ENCODE data around the gene PARVA. TPM values are rescaled to one million over a fixed set of nuclear protein-coding genes. Genes with fewer than 3 reads are reported as not detected.

The PARVA gene
- total RNA-seq, 1 experiment from 2014 or later = not detected

DNA sequence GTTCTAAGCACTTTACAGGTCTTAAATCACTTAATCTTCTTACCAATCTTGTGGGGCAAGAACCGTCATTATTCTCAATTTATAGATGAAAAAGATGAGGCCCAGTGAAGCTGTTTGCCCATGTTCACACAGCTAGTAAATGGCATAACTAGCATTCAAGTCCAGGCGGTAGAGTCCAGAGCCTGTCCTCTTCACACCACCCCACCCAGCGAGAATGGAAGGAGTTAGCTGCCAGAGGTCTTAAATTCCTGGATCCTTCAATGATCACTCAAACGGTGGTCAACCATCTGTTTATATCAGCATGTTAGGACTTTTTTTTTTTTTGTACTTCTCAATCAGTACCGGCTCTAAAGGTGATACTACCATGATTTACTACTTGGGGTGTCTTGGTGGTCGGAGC, 43.3 kb downstream of the PARVA start:
- no peak overlapping the region for H3K4me3 ChIP-seq (ENCODE audit: low read length)
- H3K9ac ChIP-seq (ENCODE audit: low read length) = no peak overlapping the region
- no peaks in the 10 kb centered on the region for H3K4me1 ChIP-seq (ENCODE audit: low read length)
- no peaks in the 10 kb centered on the region for H3K36me3 ChIP-seq (ENCODE audit: insufficient read depth, low read length)
- no peak overlapping the region for H3K4me2 ChIP-seq (ENCODE audit: low read depth, low read length, poor library complexity, severe bottlenecking)
- no peaks in the 10 kb centered on the region for H3K27me3 ChIP-seq (ENCODE audit: low read length)
- no peaks in the 10 kb centered on the region for H3K9me2 ChIP-seq (replicated peaks; ENCODE audit: insufficient read depth, low read length)
- no peaks in the 10 kb centered on the region for H3K9me3 ChIP-seq (ENCODE audit: low read length)
- no peak overlapping the region for H2AFZ ChIP-seq (ENCODE audit: low read length)
- no peak overlapping the region for H3K27ac ChIP-seq (ENCODE audit: low read length)
- DNase-seq = no peak
- H3K79me2 ChIP-seq (ENCODE audit: low read length) = no peaks in the 10 kb centered on the region
- H4K20me1 ChIP-seq (ENCODE audit: insufficient read depth, low read depth, low read length) = no peaks in the 10 kb centered on the region

DNA sequence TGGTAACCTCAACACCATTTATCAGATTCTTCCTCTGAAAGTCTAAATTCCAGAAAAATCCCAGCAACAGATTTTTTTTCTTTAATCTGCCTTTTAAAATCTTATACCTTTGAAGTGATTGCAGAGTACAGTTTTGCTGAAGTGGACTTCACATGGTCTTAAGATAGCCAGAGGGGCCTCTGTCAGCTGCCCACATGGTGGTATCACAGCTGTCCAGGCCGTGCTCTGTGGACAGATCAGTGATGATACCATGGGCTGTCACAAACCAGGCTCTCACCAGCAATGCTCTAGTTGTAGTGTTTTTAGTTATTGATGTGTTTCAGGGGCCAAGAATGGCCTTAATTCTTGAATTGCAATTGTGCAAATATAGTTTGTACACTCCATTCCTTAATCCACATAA, 44.0 kb downstream of the PARVA start:
- no peaks in the 10 kb centered on the region for H3K9me3 ChIP-seq (ENCODE audit: low read length)
- H3K4me2 ChIP-seq (ENCODE audit: low read depth, low read length, poor library complexity, severe bottlenecking) = no peak overlapping the region
- no peaks in the 10 kb centered on the region for H3K4me1 ChIP-seq (ENCODE audit: low read length)
- H3K9ac ChIP-seq (ENCODE audit: low read length) = no peak overlapping the region
- no peak overlapping the region for H3K4me3 ChIP-seq (ENCODE audit: low read length)
- no peak for DNase-seq
- no peaks in the 10 kb centered on the region for H3K27me3 ChIP-seq (ENCODE audit: low read length)
- H3K79me2 ChIP-seq (ENCODE audit: low read length) = no peaks in the 10 kb centered on the region
- no peak overlapping the region for H3K27ac ChIP-seq (ENCODE audit: low read length)
- H2AFZ ChIP-seq (ENCODE audit: low read length) = no peak overlapping the region
- no peaks in the 10 kb centered on the region for H3K9me2 ChIP-seq (replicated peaks; ENCODE audit: insufficient read depth, low read length)
- no peaks in the 10 kb centered on the region for H4K20me1 ChIP-seq (ENCODE audit: insufficient read depth, low read depth, low read length)
- H3K36me3 ChIP-seq (ENCODE audit: insufficient read depth, low read length) = no peaks in the 10 kb centered on the region

DNA sequence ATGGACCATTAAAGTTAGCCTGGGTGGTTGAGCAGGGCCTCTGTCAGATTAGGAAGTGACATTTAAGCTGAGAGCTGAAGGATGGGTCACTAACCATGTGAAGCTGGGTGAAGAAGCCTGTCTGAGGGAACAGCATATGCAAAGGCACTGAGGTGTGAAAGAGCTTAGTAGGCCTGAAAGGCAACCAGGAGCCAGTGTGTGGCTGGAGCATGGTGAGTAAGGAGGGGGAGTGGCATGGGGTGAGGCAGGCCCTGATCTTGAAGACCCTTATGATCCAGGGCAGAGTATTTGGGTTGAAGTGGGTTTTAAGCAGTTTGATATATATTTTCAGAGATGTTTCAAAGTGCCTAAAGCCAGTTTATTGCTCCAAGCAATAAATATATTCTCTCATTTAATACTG, 48.8 kb downstream of the PARVA start:
- Histone ChIP-seq H3K36me3 (ENCODE audit: insufficient read depth, low read length) (no peaks in the 10 kb centered on the region), H3K9me3 (ENCODE audit: low read length) (no peaks in the 10 kb centered on the region), H3K4me3 (ENCODE audit: low read length) (no peak overlapping the region), H3K9me2 (replicated peaks; ENCODE audit: insufficient read depth, low read length) (no peaks in the 10 kb centered on the region), H3K27me3 (ENCODE audit: low read length) (no peaks in the 10 kb centered on the region), H3K27ac (ENCODE audit: low read length) (no peak overlapping the region), H2AFZ (ENCODE audit: low read length) (no peak overlapping the region), H3K4me1 (ENCODE audit: low read length) (no peaks in the 10 kb centered on the region), H3K4me2 (ENCODE audit: low read depth, low read length, poor library complexity, severe bottlenecking) (no peak overlapping the region), H4K20me1 (ENCODE audit: insufficient read depth, low read depth, low read length) (no peaks in the 10 kb centered on the region), H3K9ac (ENCODE audit: low read length) (no peak overlapping the region), H3K79me2 (ENCODE audit: low read length) (no peaks in the 10 kb centered on the region)
- DNase-seq = no peak

DNA sequence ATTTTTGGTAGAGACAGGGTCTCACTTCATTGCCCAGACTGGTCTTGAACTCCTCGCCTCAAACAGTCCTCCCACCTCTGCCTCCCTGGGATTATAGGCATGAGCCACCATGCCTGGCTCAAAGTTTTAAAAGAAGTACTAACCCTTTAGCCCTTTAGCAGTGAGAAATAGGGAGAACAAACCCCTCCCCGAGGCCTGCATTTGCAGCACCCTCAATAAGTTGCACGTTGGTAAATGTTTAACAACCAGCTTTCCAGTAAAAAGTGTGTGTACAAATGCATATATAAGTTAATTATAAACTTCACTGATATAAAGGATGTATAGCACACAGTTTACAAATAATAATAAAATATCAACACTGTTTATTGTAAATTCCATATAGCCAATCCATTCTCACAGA, 51.8 kb downstream of the PARVA start:
- no peaks in the 10 kb centered on the region for H3K79me2 ChIP-seq (ENCODE audit: low read length)
- H3K27me3 ChIP-seq (ENCODE audit: low read length) = no peaks in the 10 kb centered on the region
- no peak overlapping the region for H3K4me2 ChIP-seq (ENCODE audit: low read depth, low read length, poor library complexity, severe bottlenecking)
- H3K9me2 ChIP-seq (replicated peaks; ENCODE audit: insufficient read depth, low read length) = no peaks in the 10 kb centered on the region
- H3K36me3 ChIP-seq (ENCODE audit: insufficient read depth, low read length) = no peaks in the 10 kb centered on the region
- no peak overlapping the region for H2AFZ ChIP-seq (ENCODE audit: low read length)
- no peaks in the 10 kb centered on the region for H3K4me1 ChIP-seq (ENCODE audit: low read length)
- no peaks in the 10 kb centered on the region for H3K9me3 ChIP-seq (ENCODE audit: low read length)
- H4K20me1 ChIP-seq (ENCODE audit: insufficient read depth, low read depth, low read length) = no peaks in the 10 kb centered on the region
- H3K27ac ChIP-seq (ENCODE audit: low read length) = no peak overlapping the region
- no peak overlapping the region for H3K4me3 ChIP-seq (ENCODE audit: low read length)
- H3K9ac ChIP-seq (ENCODE audit: low read length) = no peak overlapping the region
- no peak for DNase-seq

DNA sequence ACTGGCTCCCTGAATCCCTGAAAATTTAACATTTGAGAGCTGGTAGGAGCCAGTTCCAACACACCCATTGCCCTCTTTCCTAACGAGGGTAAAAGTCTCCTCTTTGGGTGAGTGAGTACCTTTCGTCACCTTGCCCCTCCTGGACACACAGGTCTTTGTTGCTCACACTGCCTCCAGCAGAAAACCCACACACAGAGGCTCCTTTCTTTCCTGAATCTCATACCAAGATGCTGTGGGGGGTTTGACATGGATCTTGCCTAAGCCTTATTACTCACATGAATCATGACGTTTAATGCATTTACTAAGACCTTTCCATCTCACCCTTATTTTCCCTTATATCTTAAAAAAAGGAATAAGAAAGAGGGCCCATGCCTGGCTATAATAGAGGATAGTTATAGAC, 53.0 kb downstream of the PARVA start:
- Histone ChIP-seq H3K9ac (ENCODE audit: low read length) (no peak overlapping the region), H3K4me2 (ENCODE audit: low read depth, low read length, poor library complexity, severe bottlenecking) (no peak overlapping the region), H3K4me1 (ENCODE audit: low read length) (no peaks in the 10 kb centered on the region), H3K27ac (ENCODE audit: low read length) (no peak overlapping the region), H3K79me2 (ENCODE audit: low read length) (no peaks in the 10 kb centered on the region), H3K36me3 (ENCODE audit: insufficient read depth, low read length) (no peaks in the 10 kb centered on the region), H3K9me3 (ENCODE audit: low read length) (no peaks in the 10 kb centered on the region), H3K27me3 (ENCODE audit: low read length) (no peaks in the 10 kb centered on the region), H3K4me3 (ENCODE audit: low read length) (no peak overlapping the region), H2AFZ (ENCODE audit: low read length) (no peak overlapping the region), H4K20me1 (ENCODE audit: insufficient read depth, low read depth, low read length) (no peaks in the 10 kb centered on the region), H3K9me2 (replicated peaks; ENCODE audit: insufficient read depth, low read length) (no peaks in the 10 kb centered on the region)
- DNase-seq = no peak

DNA sequence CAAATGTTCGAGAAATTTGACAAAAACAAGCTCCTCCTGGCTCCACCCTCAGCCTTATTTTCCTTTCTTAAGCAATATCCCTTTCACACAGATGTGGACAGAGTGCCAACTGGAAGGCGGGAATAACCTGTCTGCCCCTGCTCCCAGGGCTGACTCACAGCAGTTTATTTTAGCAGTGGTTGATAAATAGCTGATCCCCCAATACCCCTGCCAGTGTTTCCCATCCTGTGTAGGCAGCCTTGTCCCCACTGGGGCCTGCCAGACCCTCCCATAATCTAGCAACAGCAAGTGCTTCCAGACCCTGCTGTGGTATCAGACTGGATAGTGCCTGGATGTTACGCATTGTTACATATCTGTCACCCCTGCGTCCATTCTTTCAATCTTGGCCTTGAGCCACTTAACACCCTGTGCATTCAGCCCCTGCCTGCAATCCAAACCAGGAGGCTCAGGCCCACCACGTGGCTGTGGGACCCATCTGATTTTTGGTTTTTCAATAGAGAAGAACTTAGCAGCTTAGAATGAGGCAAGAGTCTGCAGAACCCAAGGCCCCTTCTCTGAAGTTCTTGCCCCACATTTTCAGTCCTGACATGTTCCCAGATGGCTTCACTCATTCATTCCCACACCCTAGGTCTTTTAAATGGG, 53.7 kb downstream of the PARVA start:
- H3K36me3 ChIP-seq (ENCODE audit: insufficient read depth, low read length) = no peaks in the 10 kb centered on the region
- H3K9me3 ChIP-seq (ENCODE audit: low read length) = no peaks in the 10 kb centered on the region
- no peak for DNase-seq
- H3K79me2 ChIP-seq (ENCODE audit: low read length) = no peaks in the 10 kb centered on the region
- H3K9ac ChIP-seq (ENCODE audit: low read length) = no peak overlapping the region
- H3K9me2 ChIP-seq (replicated peaks; ENCODE audit: insufficient read depth, low read length) = no peaks in the 10 kb centered on the region
- no peaks in the 10 kb centered on the region for H4K20me1 ChIP-seq (ENCODE audit: insufficient read depth, low read depth, low read length)
- H3K4me1 ChIP-seq (ENCODE audit: low read length) = no peaks in the 10 kb centered on the region
- no peak overlapping the region for H3K27ac ChIP-seq (ENCODE audit: low read length)
- no peaks in the 10 kb centered on the region for H3K27me3 ChIP-seq (ENCODE audit: low read length)
- H2AFZ ChIP-seq (ENCODE audit: low read length) = no peak overlapping the region
- no peak overlapping the region for H3K4me3 ChIP-seq (ENCODE audit: low read length)
- H3K4me2 ChIP-seq (ENCODE audit: low read depth, low read length, poor library complexity, severe bottlenecking) = no peak overlapping the region

DNA sequence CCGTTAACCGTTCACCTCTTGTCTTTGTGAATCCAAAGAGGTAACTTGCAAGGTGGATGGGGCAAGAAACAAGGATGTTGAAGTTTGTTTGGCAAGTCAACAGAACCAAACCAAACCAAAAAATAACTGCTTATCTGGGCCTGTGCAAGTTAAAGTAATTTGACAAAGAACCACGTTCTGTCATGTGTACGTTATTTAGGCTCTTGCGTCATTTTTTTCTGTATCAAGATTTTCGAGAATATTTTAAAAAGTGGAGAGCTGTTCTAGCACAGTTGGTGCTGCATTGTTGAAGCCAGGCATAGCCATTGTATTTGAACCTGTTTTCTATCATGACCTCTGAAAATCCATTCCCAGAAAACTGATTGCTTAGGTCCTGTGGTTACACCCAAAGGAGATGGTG, 55.1 kb downstream of the PARVA start:
- H3K9ac ChIP-seq (ENCODE audit: low read length) = no peak overlapping the region
- no peak for DNase-seq
- no peaks in the 10 kb centered on the region for H3K36me3 ChIP-seq (ENCODE audit: insufficient read depth, low read length)
- H3K4me3 ChIP-seq (ENCODE audit: low read length) = no peak overlapping the region
- H2AFZ ChIP-seq (ENCODE audit: low read length) = no peak overlapping the region
- H3K27ac ChIP-seq (ENCODE audit: low read length) = no peak overlapping the region
- no peaks in the 10 kb centered on the region for H3K9me2 ChIP-seq (replicated peaks; ENCODE audit: insufficient read depth, low read length)
- H3K27me3 ChIP-seq (ENCODE audit: low read length) = no peaks in the 10 kb centered on the region
- no peaks in the 10 kb centered on the region for H3K79me2 ChIP-seq (ENCODE audit: low read length)
- no peaks in the 10 kb centered on the region for H3K9me3 ChIP-seq (ENCODE audit: low read length)
- no peaks in the 10 kb centered on the region for H3K4me1 ChIP-seq (ENCODE audit: low read length)
- no peaks in the 10 kb centered on the region for H4K20me1 ChIP-seq (ENCODE audit: insufficient read depth, low read depth, low read length)
- no peak overlapping the region for H3K4me2 ChIP-seq (ENCODE audit: low read depth, low read length, poor library complexity, severe bottlenecking)

DNA sequence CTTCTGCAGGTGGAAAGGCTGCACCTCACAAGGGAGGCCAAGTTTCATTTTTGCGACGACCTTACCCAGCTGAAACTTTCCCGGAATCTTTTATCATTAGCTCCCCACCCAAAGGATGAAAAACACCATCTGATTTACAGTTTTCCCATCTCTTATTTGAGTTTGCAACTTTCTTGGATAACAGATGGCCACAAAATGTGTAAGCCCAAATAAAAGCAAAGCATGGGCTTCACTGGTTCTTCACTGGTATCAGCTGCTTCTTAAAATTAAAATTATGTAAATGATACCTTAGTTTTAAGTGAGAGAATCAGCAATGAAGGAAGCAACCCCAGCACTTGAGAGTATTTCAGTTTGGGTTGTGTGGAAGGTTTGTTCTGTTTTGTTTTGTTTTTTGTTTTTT, 55.8 kb downstream of the PARVA start:
- no peak overlapping the region for H3K27ac ChIP-seq (ENCODE audit: low read length)
- no peak overlapping the region for H3K4me2 ChIP-seq (ENCODE audit: low read depth, low read length, poor library complexity, severe bottlenecking)
- H3K9me3 ChIP-seq (ENCODE audit: low read length) = no peaks in the 10 kb centered on the region
- H3K36me3 ChIP-seq (ENCODE audit: insufficient read depth, low read length) = no peaks in the 10 kb centered on the region
- H3K4me1 ChIP-seq (ENCODE audit: low read length) = no peaks in the 10 kb centered on the region
- DNase-seq = no peak
- H3K4me3 ChIP-seq (ENCODE audit: low read length) = no peak overlapping the region
- H3K9me2 ChIP-seq (replicated peaks; ENCODE audit: insufficient read depth, low read length) = no peaks in the 10 kb centered on the region
- no peak overlapping the region for H2AFZ ChIP-seq (ENCODE audit: low read length)
- no peak overlapping the region for H3K9ac ChIP-seq (ENCODE audit: low read length)
- H3K27me3 ChIP-seq (ENCODE audit: low read length) = no peaks in the 10 kb centered on the region
- H3K79me2 ChIP-seq (ENCODE audit: low read length) = no peaks in the 10 kb centered on the region
- no peaks in the 10 kb centered on the region for H4K20me1 ChIP-seq (ENCODE audit: insufficient read depth, low read depth, low read length)
